GM18508 (cell line): ENCODE results near the gene GADD45G.

Source experiments
- ATAC-seq: cut with Tn5 transposase; IDR thresholded peaks from one replicate; pipeline ENCODE4 v1.9.1; 2021; ENCODE audit warnings: moderate number of reproducible peaks; ENCODE audit not compliant: insufficient read depth, unreplicated experiment

GADD45G gene

DNA sequence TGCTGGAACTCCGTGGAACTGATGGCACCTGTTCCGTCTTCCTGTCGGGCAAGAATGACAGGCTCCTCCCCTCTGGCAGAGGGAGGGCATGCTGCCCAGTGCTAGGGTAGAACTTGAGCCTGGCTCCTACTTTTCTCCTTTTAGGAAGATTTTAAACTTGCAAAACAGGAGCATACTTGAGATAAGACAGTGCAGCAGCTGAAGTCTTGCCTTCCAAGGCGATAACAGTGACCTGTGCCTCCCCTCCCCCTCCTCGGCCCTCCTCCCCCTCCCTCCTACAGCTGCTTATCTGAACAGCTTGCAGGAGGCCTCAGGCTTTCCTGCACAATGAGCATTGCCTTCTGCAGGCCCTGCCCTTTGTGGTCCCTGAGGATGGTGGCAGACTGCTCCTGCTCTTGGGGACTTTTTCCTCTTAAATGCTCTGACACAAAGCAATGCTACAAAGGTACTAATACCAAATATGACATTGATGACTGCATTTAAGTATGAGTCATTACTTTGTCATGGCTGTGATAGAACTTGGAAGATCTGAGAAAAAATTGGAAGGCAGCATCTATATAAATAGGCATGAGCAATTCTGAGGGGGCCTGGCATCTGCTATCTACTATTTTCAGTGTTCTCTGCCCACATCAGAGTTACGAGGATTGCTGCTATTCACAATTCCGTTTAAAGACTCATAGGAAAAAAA is 2.0 kb downstream of the GADD45G start:
- no peak for ATAC-seq

DNA sequence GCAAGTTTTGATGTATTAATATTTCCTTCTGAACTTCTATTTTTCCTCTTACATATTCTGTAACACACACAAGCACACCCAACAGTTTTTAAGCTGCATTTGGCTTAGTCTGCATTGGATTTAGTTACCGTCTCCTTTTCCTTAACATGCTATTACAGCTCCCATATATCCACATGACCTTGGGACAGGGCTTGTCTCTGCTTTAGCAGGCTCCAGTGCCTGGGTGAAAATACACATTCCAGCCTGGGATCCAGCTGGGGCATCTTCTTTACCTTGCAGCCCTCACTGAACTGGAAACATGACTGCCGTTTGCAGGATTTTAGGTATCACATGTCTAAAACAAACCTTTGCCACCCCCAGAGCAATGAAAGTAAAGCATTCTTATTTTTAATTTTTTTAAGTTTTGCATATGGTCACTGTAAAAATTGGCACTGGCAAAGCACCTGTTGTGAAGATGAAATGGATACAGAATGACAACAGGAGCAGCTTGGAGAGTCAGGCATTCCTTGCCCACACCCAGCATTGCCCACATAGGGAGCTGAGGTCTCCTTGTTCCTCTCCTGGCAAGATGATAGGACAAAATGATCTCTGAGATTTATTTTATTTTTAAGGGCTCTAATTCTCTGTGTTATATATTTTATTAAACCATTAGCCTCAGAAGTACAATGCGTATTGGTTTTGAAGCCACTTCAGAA is 4.0 kb downstream of the GADD45G start:
- no peak for ATAC-seq

DNA sequence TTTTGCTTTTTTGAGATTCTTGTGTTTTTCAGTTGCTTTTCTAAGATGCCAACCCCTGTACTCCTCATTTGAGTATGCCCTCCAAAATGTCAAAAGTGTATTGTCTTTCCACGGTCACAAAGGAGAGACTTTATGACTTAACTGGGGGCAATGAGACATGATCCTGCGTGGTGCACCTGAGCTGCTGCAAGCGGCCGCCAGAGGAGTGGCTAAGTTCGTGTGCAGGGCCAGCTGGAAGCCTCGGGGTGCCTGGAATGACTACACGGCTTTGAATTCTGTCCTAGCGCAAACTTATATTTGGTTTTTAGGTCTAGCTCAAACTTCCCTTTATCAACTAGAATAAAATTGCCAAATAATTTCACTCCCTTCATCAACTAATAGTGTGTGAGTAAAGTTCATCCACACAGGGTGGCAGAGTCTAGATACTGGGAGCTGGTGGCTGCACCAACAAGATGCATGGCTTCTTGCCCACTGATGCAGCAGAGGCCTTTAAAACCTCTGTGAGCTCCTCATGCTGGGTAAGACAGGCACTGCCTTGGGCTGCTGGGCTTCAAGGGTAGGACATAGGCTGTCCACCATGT is 4.7 kb downstream of the GADD45G start:
- no peak for ATAC-seq

DNA sequence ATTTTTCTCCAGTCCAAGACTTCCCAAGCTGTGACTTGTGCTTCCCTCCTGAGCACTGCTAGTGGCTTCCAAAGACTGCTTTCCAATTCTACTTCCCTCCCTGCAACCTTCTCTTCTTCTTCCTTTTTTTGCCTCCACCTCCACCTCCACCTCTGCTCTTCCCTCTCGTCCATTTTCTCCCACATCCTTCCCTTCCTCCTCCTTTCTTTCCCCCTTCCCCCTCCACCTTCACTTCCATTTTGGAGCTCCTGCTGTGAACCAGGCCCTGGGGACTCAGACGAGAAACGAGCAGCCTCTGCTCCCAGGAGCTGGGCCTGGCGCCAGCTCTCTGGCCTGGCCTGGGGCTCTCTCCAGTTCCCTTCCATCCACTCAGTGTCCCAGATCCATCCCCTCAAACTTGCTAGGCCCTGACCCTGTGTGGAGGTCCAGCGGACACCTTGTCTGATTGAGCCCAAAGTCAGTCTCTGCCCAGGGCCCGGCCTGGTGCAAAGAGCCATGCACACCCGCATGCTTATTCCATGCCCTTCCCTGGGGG is 5.6 kb downstream of the GADD45G start:
- ATAC-seq = no peak

DNA sequence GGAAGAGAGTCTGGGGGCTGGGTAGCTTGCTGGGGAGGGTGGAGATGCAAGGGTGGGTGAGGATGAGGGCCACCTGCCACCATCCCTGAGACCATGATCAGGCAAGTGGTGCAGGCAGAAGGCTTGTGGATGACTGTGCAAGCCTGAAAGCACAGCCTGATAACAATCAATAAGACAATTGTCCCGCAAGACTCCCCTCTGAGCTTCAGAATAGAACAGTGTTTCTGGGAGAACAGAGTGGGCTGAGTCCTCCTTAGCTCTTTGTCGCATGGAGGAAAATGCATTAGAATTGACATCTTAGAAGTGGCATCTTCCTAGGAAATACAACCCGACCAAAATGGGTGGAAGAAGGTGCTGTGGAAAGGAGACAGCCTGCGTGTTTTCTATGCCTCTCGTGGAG is 6.6 kb downstream of the GADD45G start:
- no peak for ATAC-seq

DNA sequence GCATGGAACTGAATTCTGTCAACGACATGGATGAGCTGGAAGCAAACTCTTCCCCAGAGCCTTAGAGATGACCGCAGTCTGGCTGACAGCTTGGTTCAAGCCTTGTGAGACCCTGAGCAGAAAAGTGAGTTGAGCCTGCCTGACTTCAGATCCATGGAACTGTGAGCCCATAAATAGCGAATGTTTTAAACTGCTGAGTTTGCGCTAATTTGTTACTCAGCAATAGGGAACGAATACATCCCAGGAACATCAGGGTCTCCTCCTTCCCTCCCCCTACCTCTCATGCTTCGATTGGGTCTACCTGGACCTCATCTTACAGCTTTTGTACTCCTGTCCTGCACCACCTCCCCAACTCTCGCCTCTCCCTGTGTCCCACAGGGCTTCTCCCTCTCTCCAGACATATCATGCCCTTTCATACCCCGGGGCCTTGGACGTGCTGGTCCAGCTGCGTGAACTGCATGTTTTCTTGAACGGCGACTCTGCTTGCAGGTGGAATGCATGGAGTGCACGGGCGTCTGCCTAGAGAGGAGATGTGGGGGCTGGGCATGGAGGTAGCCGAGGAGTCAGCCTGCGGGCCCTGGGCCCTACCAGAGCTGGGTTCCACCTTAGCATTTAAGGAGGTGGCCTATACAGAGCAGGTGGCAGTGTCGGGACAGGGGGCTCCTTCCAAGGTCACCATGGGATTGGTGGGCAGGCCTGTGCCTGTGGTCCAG is 7.9 kb downstream of the GADD45G start:
- no peak for ATAC-seq

DNA sequence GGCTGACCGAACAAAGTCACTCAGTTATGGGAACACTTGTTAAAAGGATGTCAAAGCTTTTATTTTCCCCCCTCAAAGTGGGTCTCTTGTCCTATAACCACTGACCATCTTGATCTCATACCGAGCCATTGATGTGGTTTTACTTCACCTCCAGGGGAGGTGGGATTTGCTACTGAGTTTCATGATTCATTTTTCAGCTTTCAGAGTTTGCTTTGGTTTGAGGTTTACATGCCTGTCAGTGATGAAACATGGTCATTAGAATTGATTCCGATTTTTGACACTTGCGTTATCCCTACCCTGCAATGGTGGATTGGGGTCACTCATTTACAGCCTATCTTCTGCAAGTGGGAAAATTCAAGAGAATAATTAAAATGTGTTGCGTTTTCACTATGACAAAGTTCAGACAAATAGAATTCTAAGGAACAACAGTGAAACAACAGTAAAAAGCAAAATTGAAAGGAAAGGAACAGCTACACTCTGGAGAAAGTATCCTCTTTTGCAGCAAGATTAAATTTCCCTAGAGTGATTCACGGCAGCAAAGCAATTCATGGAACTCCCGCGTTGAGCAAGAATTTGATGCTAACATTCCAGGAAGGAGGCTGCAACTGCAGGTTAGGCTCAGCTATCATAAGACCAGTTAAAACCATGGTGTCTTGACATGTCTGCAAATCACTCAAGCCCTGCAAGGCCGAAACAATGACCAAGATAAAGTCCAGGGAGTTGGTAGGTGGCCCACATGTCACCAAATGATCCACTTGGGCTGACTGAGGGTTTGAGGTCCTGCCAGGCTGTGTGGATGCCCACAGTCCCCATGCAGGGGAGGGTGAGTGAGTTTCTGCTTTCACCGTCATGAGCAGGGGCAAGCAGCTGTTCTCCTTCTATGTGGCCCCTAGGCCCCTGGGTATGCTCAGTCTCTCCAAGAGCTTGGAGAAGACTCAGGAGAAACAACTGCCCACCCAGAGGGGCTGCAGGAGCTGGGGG is 9.4 kb downstream of the GADD45G start:
- no peak for ATAC-seq

DNA sequence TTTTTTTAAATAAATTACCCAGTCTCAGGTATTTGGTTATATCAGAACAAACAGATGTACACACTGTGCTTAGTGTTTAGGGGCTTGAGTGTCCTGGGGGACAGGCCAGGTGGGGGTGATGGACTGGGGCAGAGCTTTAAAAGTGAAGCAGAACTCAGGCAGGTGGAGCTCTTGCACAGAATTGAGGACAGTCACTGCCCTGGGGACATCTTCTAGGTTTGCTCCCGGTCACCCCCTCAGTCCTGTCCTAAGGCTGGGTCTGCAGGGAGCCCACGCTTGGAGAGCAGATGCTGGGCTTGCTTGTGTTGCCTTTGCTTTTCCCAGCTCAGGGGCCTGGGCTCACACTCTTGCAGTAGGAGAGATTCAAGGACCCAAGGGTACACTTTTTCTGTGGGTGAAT is 10.8 kb downstream of the GADD45G start:
- no peak for ATAC-seq

DNA sequence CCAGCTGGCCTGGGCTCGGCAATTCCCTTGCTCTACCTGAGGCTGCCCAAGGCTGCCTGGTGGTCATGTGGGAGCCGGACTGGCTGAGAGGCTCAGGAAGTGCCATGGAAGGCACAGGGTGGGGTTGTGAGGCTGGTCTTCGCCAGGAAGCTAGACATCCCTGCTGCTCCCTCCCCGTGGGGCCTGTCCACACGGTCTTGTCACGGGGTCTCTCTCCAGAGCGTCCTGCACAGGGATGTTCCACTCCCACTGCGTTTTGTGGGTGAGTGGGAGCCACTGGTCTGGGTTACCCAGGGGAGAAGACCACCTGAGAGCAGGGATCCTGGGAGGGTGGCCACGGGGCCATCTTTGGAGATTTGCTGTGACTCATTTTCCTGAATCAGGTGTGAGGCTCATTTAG is 11.6 kb downstream of the GADD45G start:
- no peak for ATAC-seq

DNA sequence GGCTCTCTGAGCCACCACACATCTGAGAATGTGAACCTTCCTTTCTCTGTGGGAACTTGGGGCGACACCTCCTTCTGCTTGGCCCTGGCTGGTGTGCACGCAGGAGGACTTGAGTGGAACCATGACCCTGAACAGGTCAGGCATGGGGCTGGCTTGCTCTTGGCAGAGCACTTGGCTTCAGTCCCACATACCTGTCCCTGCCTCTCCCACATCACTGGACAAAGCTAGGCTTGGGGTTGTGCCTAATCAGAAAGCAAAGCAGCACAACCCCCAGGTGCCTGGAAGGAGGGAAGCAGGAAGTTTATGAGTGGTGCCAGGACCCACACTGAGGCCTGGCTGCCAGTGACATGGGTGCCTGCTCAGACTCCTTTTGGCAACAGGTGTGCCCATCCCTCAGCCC is 13.2 kb downstream of the GADD45G start:
- no peak for ATAC-seq

DNA sequence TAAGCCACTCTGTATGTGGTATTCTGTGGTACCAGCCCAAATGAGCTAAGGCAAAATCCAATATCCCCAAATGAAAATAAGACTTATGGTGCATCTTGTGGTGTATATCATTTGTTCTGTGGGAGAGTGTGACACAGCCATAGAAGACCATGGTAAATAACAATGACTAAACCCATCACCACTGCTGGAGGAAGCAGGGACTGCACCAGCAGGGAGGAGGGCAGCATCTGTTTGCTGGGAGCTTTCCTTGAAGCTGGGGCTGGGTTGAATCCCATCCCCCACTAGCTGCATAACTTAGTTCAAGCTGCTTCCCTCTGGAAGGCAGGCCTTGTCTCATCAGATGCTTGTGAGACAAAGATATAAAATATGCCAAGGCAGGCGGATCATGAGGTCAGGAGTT is 14.2 kb downstream of the GADD45G start:
- ATAC-seq = no peak

DNA sequence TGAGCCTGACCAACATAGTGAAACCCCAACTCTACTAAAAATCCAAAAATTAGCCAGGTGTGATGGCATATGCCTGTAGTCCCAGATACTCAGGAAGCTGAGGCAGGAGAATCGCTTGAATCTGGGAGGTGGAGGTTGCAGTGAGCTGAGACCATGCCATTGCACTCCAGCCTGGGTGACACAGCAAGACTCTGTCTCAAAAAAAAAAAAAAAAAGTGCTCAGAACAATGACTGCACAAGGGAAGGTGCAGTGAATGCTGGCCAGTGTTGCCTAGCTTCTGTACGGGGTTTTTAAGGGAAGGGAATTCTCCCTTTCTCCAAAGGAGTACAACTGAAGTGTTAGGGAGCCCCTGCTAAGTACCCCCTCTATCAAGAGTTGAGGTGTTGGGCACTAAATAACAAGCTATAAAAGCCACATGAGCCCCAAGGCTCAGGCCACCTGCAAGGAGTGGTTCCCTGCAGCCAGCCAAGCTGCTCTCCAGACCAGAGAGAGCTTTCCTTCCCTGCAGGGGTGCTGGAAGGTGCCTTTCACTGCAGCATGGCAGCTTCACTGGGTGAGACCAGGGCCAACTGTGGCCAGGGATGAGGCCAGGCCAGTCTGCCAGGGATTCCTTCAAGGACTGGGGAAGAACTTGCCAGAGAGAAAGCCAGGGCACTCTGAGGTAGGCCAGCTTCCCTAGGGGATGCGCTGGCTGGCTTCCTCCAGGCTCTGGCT is 14.8 kb downstream of the GADD45G start:
- no peak for ATAC-seq

DNA sequence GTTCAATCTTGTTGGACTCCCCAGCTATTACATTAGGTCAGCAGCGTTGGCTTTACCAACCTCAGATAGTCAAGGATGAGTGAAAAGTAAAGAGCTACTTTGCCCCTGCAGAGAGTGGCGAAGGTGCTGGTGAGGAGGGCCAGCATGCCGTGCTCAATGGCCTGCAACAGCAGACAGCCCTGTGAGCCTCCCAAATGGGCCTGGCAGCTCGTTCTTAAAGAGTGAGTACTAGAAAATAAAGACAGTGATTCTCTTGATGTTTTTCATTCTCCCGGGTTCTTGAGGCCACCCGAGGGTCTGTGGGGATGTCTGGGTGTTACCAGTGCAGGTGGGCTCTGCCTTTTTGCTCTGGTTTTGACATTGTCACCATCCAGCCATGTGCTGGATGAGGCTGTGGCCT is 16.2 kb downstream of the GADD45G start:
- no peak for ATAC-seq

DNA sequence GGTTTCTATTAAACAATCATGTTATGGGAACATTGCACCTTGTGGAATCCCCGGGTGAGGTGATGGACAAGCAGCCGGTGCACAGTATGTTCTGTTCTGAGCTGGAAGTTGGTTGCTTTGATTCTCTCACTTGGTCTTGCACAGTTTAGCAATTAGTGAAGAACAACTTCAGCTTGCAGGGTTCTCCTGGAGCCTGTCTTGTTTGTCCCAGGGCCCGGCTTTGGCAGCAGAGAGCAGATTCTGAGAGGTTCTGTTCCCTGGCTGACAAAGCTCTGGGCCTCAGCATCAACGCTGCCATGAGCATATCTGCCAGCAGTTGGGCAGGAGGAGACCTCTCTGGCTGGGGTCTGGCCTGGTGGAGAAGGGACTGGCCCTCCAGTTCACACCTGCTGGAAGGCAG is 16.9 kb downstream of the GADD45G start:
- ATAC-seq = no peak

DNA sequence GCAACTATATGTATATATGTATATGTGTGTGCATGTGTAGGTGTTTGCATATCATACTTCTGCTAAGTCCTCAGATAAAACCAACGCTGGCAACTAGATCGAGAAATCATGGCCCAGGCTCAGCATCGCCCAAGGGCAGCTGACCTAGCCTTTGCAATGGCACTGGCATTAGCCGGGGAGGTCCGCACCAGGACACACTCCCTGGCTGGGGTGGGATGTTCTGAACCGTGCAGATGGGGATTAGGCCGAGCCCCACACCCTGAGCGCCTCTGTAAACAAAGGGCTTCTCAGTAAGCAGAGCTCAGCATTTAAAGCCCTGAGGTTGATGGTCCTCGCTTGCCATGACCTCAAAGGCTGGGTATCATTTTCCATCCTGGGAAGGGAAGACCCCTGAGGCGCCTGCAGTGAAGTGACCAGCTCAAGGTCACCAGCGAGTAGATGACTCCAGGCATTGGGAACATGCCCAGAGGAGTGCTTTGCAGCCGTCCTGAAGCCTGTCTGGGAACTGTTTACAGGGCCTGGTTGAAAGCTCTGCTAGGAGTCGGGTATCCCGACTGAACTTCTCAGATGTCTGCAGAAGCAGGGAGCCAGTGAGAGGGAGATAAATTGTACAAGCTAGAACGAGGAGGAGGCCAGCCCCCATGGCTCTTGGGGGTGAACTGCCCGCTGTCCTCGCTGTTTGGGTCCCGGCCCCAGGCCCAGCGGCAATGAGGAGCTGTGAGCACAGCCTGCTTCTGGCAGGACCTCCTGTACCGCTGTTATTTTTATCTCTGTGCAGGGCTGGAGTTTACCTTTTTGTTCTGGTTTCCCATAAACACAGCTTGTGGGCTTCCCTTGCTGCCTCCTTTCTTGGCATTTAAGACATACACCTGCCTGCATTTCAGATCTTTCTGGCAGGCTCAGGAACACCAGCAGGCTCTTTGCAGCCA is 18.4 kb downstream of the GADD45G start:
- no peak for ATAC-seq

DNA sequence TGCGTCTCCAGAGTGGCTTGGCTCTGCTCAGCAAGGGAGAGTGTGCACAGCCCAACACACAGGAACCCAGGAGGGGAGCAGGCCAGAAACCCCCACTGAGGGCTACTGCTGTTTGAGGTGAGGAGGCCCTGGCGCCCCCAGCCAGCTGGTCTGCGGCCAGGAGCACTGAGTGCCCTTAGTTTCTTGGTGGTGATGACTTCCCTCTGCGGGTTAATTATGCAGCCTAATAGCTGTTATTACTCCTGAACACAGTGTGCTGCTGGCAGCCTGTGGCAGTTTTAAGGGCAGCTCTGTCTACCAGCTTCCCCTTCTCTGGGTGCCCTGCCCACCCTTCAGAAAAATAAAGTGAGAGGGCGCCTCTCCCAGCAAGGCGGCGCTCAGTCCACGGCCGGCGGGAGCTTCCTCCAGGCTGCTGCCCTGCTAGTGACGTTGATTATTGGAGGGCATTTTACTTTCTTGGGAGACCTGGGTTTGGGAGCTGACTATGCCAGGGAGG is 19.2 kb downstream of the GADD45G start:
- ATAC-seq = no peak

DNA sequence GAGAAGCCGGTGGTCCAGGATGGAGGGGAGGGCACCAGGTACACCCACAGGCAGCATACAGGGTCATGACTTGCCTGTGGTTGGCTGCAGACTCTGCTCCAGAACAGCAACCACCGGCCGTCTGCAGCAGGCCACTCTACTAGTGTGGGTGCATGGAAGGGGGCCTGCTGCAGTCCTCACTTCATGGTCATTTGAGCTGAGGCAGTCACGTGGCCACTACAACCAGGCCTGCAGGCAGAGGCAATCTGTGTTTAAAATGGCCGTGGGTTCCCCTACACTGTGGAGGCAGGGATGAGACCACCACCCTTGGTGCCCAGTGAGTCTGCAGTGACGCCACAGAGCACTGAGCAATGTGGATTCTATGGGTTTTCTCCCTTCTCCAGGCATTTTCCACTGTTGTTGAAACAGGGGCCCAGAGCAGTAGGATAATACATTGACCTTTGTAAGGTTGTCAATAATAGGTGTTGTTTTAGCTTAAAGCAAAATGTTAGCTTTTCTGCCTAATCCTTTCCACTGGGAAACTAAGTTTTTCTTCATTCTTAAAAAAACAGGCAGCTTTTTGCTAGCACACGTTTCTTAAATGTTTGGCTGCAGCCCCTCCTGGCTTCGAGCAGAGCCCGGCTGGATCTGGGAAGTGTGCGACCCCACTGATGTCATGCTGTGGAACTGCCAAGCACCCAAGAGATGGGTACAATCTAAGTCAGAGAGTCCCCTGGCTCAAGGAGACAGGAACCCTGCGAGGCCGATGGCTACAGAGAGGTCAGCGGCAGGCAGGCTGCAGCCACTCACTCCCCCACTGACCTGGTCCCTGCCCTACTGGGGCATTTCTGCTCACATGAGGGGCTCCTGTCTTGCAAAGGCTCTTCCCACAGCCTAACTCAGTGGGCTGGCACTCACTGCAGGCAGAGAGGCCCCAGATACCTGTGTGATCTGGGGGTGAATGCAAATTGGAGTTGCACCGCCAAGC is 21.2 kb downstream of the GADD45G start:
- ATAC-seq = no peak
